ENCODE results near the gene PABPC4L.
"Not testable (repeated sequence)": the region's sequence is repeated elsewhere in the genome, so short reads cannot be mapped to it uniquely, and the experiment has no call there.

The PABPC4L gene

DNA sequence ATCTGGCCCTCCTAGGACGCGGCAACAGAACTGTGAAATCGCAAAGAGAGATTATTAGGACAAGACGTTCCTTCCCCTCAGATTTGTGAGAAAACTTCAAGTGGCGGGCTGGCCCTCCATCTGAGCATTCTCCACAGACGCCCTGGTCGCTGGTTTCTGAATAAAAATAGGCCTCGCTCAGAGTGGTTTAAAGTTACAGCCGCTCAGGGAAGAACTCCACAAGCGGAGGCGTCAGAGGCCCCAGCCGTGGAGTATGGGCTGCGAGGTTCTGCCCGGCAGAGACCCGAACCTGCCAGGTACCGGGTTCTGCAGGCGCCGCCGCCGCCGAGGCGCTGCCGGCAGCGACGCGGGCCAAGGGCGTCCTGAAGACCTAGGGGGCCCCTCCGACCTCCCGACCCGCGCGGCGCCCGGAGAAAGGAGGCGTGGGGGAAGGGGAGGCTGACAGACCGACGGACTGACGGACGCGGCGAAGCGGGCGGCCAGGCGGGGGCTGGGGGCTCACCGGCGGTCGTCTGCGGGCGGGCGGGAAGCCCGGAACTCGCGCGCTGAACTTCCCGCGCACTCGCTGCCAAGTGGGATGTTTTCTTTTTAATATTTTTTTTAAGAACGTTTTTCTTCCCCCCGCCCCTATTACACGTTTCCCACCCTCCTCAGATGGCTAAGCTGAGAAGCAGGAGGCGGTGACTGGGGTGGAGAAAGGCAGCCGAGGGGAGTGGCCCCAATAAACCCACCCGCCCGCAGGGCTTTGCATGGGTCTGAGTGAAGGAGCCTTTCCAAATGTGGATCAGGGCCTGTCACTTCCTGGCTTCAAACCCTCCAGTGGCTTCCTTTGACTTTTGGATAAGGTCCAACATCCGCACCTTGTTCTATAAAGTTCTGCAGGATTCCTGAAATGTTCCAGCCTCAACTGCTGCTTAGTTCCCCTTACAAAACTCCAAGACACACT lies at the start of gene PABPC4L:
PABPC4L (minus strand) TSS at position 574 of the 946 bp plus-strand sequence. CDS start 770 bp downstream, outside the sequence.
- Mint-ChIP-seq H3K9me3 (peaks cover 6% of the 10 kb centered on the region), H3K36me3 (no peaks in the 10 kb centered on the region), H3K4me1 (no peaks in the 10 kb centered on the region), H3K27ac (no peak within 1 kb of the TSS), H3K27me3 (peaks cover 5% of the 10 kb centered on the region), H3K4me3 (no peak within 1 kb of the TSS)
- CTCF ChIA-PET: no interaction called here
- DNase-seq: no peak

DNA sequence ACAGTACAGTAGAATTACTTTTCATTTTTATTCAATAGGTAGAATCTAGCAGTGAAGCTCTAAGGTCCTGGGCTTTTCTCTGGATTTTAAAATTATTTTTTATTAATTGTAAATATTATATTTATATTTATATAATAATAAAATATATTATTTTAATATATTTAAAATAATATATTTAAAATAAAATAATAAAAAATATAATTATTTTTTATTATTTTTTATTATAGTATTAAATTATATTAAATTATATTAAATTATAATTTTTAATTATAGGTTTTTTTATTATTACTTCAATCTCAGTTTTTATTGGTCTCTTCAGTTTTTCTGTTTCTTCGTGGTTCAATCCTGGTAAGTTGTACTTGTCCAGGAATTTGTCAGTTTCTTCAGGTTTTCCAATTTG lies 49.7 kb upstream of the PABPC4L start:
- Mint-ChIP-seq H3K4me3 (no peak overlapping the region), H3K9me3 (peaks cover 1% of the 10 kb centered on the region), H3K36me3 (no peaks in the 10 kb centered on the region), H3K27me3 (no peaks in the 10 kb centered on the region), H3K4me1 (no peaks in the 10 kb centered on the region), H3K27ac (no peak overlapping the region)
- CTCF ChIA-PET: no interaction called here
- DNase-seq: no peak

GRCh38 chr4:134243742-134244713 lies 42.4 kb upstream of the PABPC4L start:
- H3K27ac Mint-ChIP-seq: no peak overlapping the region
- CTCF ChIA-PET: no interaction called here
- no peaks in the 10 kb centered on the region for H3K27me3 Mint-ChIP-seq
- no peaks in the 10 kb centered on the region for H3K36me3 Mint-ChIP-seq
- no peaks in the 10 kb centered on the region for H3K4me1 Mint-ChIP-seq
- H3K9me3 Mint-ChIP-seq: no peaks in the 10 kb centered on the region
- no peak for DNase-seq
- no peak overlapping the region for H3K4me3 Mint-ChIP-seq

- Mint-ChIP-seq H3K27me3 (no peaks in the 10 kb centered on the region), H3K27ac (no peak overlapping the region), H3K4me1 (no peaks in the 10 kb centered on the region), H3K36me3 (no peaks in the 10 kb centered on the region), H3K4me3 (no peak overlapping the region), H3K9me3 (peaks cover 2% of the 10 kb centered on the region)
- DNase-seq: no peak
- CTCF ChIA-PET: no interaction called here
These were observed 17.5 kb upstream of the PABPC4L start for GRCh38 chr4:134219043-134219442.

DNA sequence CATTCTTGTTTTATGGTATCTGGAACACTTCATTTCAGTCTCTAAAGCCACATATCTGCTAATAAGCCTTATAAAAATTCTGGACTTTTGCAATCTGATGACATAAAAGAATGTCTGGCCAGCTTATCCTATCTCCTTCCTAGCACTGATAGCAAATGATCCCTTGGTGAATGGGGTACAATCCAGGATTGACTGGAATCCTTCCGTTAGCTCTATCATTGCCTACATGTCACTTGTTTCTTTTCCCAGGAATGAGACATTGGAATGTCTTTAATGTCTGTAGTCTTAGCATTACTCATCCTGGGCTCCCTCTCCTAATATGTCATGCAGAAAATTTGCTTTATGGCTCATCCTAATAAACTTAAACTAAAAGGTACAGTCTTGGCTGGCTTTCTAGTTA lies 14.8 kb upstream of the PABPC4L start:
- CTCF ChIA-PET: no interaction called here
- Mint-ChIP-seq H3K27ac (no peak overlapping the region), H3K27me3 (no peaks in the 10 kb centered on the region), H3K4me3 (no peak overlapping the region), H3K4me1 (no peaks in the 10 kb centered on the region), H3K9me3 (peaks cover 2% of the 10 kb centered on the region), H3K36me3 (no peaks in the 10 kb centered on the region)
- DNase-seq: no peak

DNA sequence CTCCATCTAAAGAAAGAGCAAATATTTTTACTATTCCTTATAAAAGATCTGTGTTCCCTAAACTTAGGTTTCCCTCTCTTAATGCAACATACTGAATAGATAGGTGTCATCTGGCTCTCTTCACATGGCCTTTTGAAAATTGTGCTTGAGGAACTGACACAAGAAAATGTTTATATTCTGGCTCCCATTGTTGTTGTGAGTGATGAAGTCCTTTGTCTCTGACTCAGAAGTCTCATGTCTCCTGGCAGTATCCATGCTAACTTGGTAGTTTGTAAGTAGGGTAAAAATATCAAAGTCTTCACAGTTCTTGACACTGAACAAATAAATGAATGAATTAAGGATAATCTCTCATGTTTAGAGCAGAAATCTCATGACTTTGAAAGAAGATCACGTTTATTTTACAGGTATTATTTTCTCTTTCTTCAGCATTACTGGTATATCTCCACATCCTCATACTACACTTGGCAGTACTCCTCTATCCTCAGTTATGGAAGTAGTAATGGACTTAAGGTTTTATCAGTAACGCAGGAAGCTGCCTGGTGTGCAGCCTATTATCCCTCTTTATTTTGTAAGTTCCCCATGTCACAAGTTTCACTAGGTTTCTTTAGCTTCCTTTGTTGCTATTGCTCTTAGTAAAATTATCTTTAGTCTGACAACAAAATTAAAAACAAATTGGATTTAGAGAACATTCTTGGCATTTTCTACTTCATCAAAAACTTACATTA lies 14.2 kb upstream of the PABPC4L start:
- H3K27me3 Mint-ChIP-seq: no peaks in the 10 kb centered on the region
- H3K4me3 Mint-ChIP-seq: no peak overlapping the region
- no peaks in the 10 kb centered on the region for H3K36me3 Mint-ChIP-seq
- peaks cover 2% of the 10 kb centered on the region for H3K9me3 Mint-ChIP-seq
- CTCF ChIA-PET: no interaction called here
- H3K27ac Mint-ChIP-seq: no peak overlapping the region
- DNase-seq: no peak
- no peaks in the 10 kb centered on the region for H3K4me1 Mint-ChIP-seq

DNA sequence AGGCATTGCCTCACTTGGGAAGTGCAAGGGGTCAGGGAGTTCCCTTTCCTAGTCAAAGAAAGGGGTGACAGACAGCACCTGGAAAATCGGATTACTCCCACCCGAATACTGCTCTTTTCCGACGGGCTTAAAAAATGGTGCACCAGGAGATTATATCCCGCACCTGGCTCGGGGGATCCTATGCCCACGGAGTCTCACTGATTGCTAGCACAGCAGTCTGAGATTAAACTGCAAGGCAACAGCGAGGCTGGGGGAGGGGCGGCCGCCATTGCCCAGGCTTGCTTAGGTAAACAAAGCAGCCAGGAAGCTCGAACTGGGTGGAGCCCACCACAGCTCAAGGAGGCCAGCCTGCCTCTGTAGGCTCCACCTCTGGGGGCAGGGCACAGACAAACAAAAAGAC lies 6.4 kb upstream of the PABPC4L start:
- H3K36me3 Mint-ChIP-seq, CTCF ChIA-PET, H3K4me1 Mint-ChIP-seq, DNase-seq, H3K27ac Mint-ChIP-seq, H3K4me3 Mint-ChIP-seq, H3K27me3 Mint-ChIP-seq: not testable (repeated sequence)
- H3K9me3 Mint-ChIP-seq: peaks cover 10% of the 10 kb centered on the region

- Mint-ChIP-seq H3K36me3 (no peaks in the 10 kb centered on the region), H3K4me1 (no peaks in the 10 kb centered on the region), H3K4me3 (no peak overlapping the region), H3K27me3 (peaks cover 5% of the 10 kb centered on the region), H3K9me3 (peaks cover 10% of the 10 kb centered on the region), H3K27ac (no peak overlapping the region)
- no peak for DNase-seq
- CTCF ChIA-PET: no interaction called here
These were observed 772 bp upstream of the PABPC4L start for GRCh38 chr4:134202166-134202956.

DNA sequence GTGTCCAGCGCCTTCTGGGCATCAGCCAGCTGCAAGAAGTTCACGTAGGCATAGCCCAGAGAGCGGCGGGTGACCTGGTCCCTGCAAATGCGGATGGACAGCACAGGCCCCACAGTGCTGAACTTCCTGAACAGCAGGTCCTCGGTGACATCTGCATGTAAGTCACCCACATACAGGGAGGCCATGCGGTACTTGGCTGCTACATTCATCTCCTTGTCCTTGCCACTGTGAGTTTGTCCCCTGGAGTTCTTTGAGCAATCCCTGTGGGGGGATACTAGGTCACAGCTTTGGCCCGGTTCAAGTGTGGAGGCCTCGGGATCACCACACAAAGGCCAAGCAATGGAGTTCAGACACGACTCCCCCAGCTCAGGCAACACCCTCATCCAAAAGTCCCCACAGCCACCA lies 776 bp downstream of the PABPC4L start:
- CTCF ChIA-PET: no interaction called here
- DNase-seq: no peak
- Mint-ChIP-seq H3K9me3 (peaks cover 6% of the 10 kb centered on the region), H3K4me3 (no peak overlapping the region), H3K27ac (no peak overlapping the region), H3K27me3 (peaks cover 5% of the 10 kb centered on the region), H3K4me1 (no peaks in the 10 kb centered on the region), H3K36me3 (no peaks in the 10 kb centered on the region)

GRCh38 chr4:134189949-134190348 lies 11.6 kb downstream of the PABPC4L start:
- Mint-ChIP-seq H3K27me3 (no peaks in the 10 kb centered on the region), H3K27ac (no peak overlapping the region), H3K4me1 (no peaks in the 10 kb centered on the region), H3K4me3 (no peak overlapping the region), H3K36me3 (no peaks in the 10 kb centered on the region), H3K9me3 (no peaks in the 10 kb centered on the region)
- no peak for DNase-seq
- CTCF ChIA-PET: no interaction called here

- Mint-ChIP-seq H3K9me3 (no peaks in the 10 kb centered on the region), H3K27me3 (no peaks in the 10 kb centered on the region), H3K36me3 (no peaks in the 10 kb centered on the region), H3K4me1 (no peaks in the 10 kb centered on the region), H3K4me3 (no peak overlapping the region), H3K27ac (no peak overlapping the region)
- DNase-seq: no peak
- CTCF ChIA-PET: no interaction called here
These were observed 12.1 kb downstream of the PABPC4L start for GRCh38 chr4:134189480-134189879.

DNA sequence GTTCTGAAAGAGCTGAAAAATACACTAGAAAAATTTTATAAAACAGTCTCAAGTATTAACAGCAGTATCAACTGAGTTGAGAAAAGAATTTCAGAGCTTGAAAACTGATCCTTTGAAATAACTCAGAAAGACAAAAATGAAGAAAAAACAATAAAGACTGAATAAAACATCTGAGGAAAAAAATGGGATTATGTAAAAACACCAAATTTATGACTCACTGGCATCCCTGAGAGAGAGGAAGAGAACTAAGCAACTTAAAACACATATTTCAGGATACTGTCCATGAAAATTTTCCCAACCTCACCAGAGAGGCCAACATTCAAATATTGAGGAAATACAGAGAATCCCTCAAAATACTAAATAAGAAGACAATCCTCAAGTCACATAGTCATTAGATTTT lies 22.9 kb downstream of the PABPC4L start:
- no peak for DNase-seq
- H3K36me3 Mint-ChIP-seq: no peaks in the 10 kb centered on the region
- H3K9me3 Mint-ChIP-seq: peaks cover 15% of the 10 kb centered on the region
- H3K4me3 Mint-ChIP-seq: no peak overlapping the region
- CTCF ChIA-PET: no interaction called here
- H3K27ac Mint-ChIP-seq: no peak overlapping the region
- no peaks in the 10 kb centered on the region for H3K27me3 Mint-ChIP-seq
- H3K4me1 Mint-ChIP-seq: no peaks in the 10 kb centered on the region

DNA sequence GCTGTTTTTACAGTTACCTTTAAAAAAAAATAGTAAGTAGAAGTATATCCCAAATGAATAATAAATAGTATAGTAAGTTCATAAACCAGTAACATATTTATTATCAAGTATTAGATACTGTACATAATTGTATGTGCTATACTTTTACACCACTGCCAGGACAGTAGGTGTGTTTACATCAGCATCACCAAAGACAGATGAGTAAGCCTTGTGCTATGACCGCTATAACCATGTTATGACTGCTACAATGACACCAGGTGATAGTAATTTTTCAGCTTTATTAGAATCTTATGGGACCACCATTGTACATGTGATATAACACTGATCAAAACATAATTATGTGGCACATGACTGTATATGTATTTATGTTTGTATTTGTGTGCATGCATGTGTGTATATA lies 27.3 kb downstream of the PABPC4L start:
- CTCF ChIA-PET: no interaction called here

More for the DNA sequence above, 27.3 kb downstream of the PABPC4L start:
- no peak overlapping the region for H3K4me3 Mint-ChIP-seq
- no peaks in the 10 kb centered on the region for H3K27me3 Mint-ChIP-seq
- H3K4me1 Mint-ChIP-seq: no peaks in the 10 kb centered on the region
- no peak for DNase-seq
- H3K36me3 Mint-ChIP-seq: no peaks in the 10 kb centered on the region
- H3K9me3 Mint-ChIP-seq: peaks cover 2% of the 10 kb centered on the region
- H3K27ac Mint-ChIP-seq: no peak overlapping the region
